Subcutaneous adipose tissue (tissue), 4 donors: ENCODE measurements around the gene ELMO1. TPM values are rescaled to one million over a fixed set of nuclear protein-coding genes. Genes with fewer than 3 reads are reported as not detected.

Experiments used
- total RNA-seq, 4 donors: library from RNA; depleted of rRNA; stranded (reverse); fragments of >200 nt; gene quantifications; one replicate each; pipeline ENCODE4 v1.1.0, GENCODE V29; 2016
- TF ChIP-seq, protein P1 (sequence below): fragments of 450-650 bp; IDR thresholded peaks from one replicate; pipeline ENCODE4 v1.5.1; 2016; ENCODE audit warnings: low read depth, mild to moderate bottlenecking, control low read depth, antibody characterized with exemption, moderate library complexity

Gene ELMO1
- total RNA-seq, 4 donors from 2014 or later, result 97.1 to 129 (median 126) TPM

DNA sequence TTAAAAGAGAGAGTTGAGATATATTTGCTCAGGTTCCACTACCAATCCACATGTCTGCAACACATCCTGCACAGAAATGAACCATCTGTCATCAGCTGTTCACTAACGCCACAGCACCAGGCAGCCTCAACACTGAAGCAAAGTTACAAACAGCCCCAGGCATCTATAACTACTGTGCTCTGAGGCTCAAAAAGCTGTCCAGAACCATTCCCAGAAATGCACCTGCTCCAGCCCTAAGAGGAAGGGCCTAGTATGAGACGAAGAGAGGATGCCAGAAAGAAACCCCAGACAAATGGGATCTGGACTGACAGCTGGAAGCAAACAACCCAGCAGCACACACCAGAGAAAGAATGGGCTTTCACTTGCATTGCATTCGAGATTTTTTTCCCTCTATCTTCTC is 159.3 kb downstream of the ELMO1 start:
- TF ChIP-seq, protein P1, sequence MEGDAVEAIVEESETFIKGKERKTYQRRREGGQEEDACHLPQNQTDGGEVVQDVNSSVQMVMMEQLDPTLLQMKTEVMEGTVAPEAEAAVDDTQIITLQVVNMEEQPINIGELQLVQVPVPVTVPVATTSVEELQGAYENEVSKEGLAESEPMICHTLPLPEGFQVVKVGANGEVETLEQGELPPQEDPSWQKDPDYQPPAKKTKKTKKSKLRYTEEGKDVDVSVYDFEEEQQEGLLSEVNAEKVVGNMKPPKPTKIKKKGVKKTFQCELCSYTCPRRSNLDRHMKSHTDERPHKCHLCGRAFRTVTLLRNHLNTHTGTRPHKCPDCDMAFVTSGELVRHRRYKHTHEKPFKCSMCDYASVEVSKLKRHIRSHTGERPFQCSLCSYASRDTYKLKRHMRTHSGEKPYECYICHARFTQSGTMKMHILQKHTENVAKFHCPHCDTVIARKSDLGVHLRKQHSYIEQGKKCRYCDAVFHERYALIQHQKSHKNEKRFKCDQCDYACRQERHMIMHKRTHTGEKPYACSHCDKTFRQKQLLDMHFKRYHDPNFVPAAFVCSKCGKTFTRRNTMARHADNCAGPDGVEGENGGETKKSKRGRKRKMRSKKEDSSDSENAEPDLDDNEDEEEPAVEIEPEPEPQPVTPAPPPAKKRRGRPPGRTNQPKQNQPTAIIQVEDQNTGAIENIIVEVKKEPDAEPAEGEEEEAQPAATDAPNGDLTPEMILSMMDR, result no peak

DNA sequence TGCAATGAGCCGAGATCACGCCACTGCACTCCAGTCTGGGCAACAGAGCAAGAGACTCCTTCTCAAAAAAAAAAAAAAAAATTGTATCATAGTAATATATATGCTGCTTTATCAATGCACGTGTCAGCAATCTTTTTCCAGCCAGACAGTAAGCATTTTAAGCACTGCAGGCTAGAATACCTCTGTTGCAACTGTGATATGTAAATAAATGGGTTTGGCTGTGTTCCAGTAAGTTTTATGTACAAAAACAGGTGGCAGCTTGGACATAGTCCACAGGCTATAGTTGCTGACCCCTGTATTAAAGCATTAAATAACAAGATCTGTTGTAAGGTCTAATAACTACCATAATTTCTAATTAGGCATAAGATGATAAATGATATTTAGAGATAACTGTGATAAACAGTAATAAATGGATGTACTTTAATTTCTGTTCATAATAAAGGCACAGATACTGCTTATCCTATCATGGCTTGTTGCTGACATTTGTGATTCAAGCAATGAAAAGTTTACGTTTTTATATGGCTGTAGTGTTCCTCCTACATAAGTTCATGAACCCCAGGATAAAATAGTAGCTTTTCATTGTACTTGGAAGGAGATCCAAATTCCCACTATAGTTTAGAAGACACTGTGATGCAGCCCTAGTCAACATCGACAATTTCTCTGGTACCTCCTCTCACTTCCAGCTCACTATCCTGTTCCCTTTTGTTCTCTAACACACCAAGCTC is 161.4 kb downstream of the ELMO1 start:
- TF ChIP-seq, protein P1, result no peak

DNA sequence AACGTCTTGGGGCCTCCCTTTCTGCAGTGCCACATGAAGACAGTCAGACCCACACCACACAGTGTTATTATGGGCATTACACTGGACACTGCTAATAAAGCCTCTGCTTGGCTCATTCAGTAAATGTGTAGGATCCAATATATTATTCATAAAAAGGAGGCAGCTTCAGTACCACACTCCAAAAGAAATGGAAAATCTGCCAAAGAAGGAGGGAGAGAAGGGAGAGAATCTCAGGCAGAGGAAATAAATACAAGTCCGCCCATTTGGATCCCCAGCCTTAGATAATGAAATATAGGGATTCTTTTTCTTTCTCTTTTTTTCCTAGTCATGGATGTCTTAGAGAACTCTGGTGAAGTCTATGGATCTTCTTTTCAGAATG is 162.2 kb downstream of the ELMO1 start:
- TF ChIP-seq, protein P1, result no peak

DNA sequence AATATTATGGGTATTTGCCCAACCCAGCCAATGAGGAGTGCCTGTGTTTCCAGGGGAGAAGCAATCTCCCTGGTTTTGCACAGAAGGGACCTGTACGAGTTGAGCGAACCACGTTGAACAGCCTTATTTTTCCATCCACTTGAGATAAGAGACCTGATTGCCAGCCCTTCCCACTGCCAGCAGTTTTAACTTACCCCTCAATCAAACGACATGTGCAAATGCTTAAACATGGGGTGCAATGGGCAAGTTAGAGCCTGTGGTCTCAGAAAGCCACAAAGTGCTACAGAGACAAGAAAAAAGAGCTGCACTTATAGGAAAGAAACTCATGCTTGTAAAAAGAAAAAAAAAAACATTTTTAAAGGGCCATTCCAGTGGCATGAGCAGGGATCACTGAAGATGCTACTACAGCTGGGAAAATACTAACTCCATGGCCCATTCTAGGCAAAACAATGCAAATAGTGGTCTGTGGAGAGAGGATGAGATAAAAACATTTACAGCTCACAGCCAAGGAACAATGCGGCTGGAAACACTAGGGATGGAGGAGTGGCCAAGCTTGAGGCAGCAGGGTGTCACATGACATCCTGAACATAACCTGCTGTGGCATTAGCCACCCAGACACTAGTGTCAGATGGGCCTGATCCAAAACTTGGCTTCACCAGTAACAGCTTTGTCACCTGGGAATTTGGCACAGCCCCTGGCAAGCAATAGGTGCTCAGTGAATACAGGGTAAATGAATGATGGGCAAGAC is 162.8 kb downstream of the ELMO1 start:
- TF ChIP-seq, protein P1, result no peak

DNA sequence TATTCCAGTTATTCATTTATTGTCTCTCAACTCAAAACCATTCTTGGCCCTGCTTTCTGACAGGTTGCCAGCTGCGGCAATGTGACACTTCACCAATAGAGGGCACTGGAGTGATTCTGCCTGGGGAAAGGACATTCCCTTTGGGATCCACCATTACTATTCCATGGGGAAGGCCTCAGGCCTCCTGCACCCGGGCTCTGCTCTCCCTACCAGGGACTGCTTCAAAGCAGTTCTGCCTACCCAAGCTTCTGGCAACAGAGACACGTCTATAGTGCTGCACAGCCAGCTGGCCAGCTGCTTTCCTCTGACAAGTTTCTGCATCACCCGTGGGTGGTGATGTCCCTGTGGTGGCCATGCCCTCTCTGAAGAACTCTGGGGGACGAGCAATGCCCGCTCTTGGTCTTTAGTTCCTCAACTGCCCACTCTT is 163.8 kb downstream of the ELMO1 start:
- TF ChIP-seq, protein P1, result no peak

DNA sequence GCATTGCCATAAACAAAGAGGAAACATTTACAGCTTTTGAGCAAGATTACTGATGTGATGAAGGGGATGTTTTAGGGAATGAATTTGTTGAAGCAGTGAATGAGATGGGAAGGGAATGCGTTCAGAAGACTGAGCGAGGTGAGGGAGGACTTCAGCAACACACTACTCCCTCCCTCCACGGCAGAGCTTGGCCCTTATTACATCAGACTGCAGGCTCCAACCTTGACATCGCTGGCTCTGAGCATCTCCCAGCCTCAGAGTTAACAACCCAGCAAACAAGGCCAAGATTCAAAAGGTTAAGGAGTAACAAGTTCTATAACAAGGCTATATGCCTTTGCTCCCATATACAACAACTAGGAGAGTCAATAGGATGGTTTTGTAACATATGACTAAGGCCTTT is 164.4 kb downstream of the ELMO1 start:
- TF ChIP-seq, protein P1, result no peak

DNA sequence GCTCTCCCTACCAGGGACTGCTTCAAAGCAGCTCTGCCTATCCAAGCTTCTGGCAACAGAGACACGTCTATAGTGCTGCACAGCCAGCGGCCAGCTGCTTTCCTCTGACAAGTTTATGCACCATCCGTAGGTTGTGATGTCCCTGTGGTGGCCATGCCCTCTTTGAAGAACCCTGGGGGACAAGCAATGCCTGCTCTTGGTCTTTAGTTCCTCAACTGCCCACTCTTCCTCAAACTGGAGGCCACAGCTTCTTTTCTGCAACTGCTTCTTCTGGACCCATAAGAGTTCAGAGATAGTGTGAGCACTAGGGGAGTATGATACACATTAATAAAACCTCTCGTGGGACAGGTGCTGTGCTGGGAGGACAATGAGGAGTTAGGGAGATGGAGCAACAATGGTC is 164.9 kb downstream of the ELMO1 start:
- TF ChIP-seq, protein P1, result no peak
